ENCODE measurements around the gene MACROD2.

DNA sequence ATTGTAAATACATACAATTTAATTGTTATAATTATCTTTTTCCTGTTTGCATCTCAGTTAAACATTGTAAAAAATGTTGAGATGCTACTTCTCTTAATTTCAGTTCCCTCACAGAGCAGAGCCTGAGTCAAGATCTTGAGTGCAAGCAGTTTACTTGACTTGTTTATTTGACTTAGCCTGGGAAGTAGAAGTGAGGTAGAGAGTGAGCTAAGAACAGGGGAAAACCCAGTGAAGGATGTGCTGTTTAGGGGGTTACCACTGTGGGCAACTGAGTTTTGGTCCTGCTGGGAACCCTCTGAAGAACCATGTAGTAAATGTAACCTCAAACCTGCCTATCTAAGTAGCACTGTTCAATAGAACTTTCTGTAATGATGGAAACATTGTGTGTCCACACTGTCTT lies 837.3 kb downstream of the MACROD2 start:
- TF ChIP-seq, protein P1, sequence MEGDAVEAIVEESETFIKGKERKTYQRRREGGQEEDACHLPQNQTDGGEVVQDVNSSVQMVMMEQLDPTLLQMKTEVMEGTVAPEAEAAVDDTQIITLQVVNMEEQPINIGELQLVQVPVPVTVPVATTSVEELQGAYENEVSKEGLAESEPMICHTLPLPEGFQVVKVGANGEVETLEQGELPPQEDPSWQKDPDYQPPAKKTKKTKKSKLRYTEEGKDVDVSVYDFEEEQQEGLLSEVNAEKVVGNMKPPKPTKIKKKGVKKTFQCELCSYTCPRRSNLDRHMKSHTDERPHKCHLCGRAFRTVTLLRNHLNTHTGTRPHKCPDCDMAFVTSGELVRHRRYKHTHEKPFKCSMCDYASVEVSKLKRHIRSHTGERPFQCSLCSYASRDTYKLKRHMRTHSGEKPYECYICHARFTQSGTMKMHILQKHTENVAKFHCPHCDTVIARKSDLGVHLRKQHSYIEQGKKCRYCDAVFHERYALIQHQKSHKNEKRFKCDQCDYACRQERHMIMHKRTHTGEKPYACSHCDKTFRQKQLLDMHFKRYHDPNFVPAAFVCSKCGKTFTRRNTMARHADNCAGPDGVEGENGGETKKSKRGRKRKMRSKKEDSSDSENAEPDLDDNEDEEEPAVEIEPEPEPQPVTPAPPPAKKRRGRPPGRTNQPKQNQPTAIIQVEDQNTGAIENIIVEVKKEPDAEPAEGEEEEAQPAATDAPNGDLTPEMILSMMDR (optimal IDR thresholded peaks at IDR 0.05 in 1 of 3, IDR thresholded peaks at IDR 0.05 in 1 of 3, conservative IDR thresholded peaks at IDR 0.05 in 1 of 3; ENCODE audit: extremely low read depth in 1 of 3, insufficient read depth in 2 of 3, low read length in 3 of 3): no peak
- TF ChIP-seq EZH2 (IDR thresholded peaks at IDR 0.05; ENCODE audit: low read length): no peak
